Subcutaneous abdominal adipose tissue (tissue), 5 donors: ENCODE results near the gene LDLRAD2.
"Not testable (repeated sequence)": the region's sequence is repeated elsewhere in the genome, so short reads cannot be mapped to it uniquely, and the experiment has no call there.

Source experiments
- H3K27ac ChIP-seq: one replicate; pipeline ENCODE4 v1.7.0; 2013; ENCODE audit warnings: low read depth, mild to moderate bottlenecking, inconsistent platforms, low read length, moderate library complexity
- H3K27me3 ChIP-seq, 5 donors: one replicate each; pipeline ENCODE4 v1.7.0; 2013; ENCODE audit warnings: low read length in 5 of 5, inconsistent platforms in 1 of 5; ENCODE audit not compliant: control insufficient read depth in 5 of 5, insufficient read depth in 4 of 5
- H3K36me3 ChIP-seq, 5 donors: one replicate each; pipeline ENCODE4 v1.7.0; 2013; ENCODE audit warnings: low read length in 5 of 5; ENCODE audit not compliant: control insufficient read depth in 5 of 5, insufficient read depth in 5 of 5
- H3K4me1 ChIP-seq, 5 donors: one replicate each; pipeline ENCODE4 v1.7.0; 2013; ENCODE audit warnings: low read length in 5 of 5, mild to moderate bottlenecking in 3 of 5, moderate library complexity in 1 of 5; ENCODE audit not compliant: control insufficient read depth in 5 of 5, insufficient read depth in 5 of 5
- H3K4me3 ChIP-seq, 5 donors: one replicate each; pipeline ENCODE4 v1.7.0; 2013; ENCODE audit warnings: low read length in 5 of 5, low read depth in 1 of 5
- H3K9ac ChIP-seq, 5 donors: one replicate each; pipeline ENCODE4 v1.7.0; 2013; ENCODE audit warnings: low read length in 5 of 5, mild to moderate bottlenecking in 4 of 5, moderate library complexity in 3 of 5
- H3K9me3 ChIP-seq, 5 donors: one replicate each; pipeline ENCODE4 v1.7.0; 2013; ENCODE audit warnings: low read length in 5 of 5; ENCODE audit not compliant: control insufficient read depth in 5 of 5
- donor health status: healthy.
- donor health status: healthy.
- donor health status: healthy.
- donor health status: healthy.
- donor health status: healthy.

The LDLRAD2 gene

DNA sequence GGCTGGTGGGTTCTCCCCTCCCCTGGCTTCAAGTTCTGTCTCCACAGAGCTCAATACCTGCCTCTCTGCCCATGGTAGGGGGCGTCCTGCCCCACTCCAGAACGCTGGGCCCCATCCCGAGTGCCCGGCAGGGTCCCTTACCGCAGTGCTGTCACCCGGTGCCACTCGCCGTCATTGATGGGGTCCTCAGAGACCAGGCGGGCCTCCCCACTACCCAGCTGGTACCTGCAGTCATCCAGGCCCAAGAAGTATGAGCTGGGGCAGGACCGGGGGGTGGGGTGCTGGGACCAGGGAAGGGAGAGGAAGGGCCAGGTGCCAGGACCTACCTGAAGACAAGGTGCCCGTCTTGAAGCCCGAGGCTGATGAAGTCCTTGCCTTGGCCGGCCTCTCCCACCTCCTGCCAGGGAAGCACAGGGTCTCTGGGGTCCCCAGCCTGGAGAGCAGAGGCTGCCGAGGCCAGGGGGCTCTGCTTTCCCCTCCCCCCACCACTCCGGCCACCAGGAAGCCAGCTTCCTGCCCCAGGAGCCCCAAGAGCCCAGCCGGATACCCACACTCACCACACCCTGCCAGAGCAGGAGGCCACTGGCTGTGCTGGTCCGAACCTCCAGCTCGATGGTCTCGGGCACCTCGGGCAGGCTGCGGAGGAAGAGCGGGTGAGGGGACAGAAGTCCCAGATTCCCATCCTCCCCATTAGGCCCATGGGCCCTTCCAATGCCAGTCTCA, 12.1 kb downstream of the LDLRAD2 start:
- peaks cover 0 to 11% (median 1%) of the 10 kb centered on the region in 5 donors for H3K4me1 ChIP-seq
- no peak overlapping the region for H3K9ac ChIP-seq
- no peak overlapping the region for H3K4me3 ChIP-seq
- H3K27me3 ChIP-seq: no peaks in the 10 kb centered on the region
- H3K27ac ChIP-seq: no peak overlapping the region
- H3K9me3 ChIP-seq: no peaks in the 10 kb centered on the region
- H3K36me3 ChIP-seq: peaks cover 6 to 87% (median 84%) of the 10 kb centered on the region in 5 donors

GRCh38 chr1:21824926-21825325, 12.9 kb downstream of the LDLRAD2 start:
- H3K27me3 ChIP-seq: no peaks in the 10 kb centered on the region
- H3K36me3 ChIP-seq: peaks cover 6 to 95% (median 92%) of the 10 kb centered on the region in 5 donors
- no peaks in the 10 kb centered on the region for H3K9me3 ChIP-seq
- H3K4me1 ChIP-seq: peaks cover 0 to 11% (median 1%) of the 10 kb centered on the region in 5 donors
- no peak overlapping the region for H3K4me3 ChIP-seq
- H3K9ac ChIP-seq: no peak overlapping the region
- no peak overlapping the region for H3K27ac ChIP-seq

DNA sequence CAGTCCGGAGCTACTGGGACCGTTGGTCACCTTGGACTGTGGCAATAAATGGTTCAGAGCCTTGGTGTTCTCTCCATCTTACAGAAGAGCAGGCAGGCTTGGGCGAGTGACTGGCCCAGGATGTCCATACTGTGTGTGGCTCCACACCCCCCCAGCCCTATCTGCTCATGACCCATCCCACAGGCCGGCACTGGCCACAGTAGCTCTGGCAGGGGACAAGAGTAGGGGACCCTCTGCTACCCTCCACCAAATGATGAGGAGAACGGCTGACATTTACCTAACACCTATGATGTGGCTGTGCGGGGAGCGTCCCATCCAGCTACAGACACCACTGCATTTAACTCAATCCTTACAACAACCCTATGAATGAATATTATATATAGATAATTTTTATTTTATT, 13.3 kb downstream of the LDLRAD2 start:
- peaks cover 0 to 11% (median 1%) of the 10 kb centered on the region in 5 donors for H3K4me1 ChIP-seq
- no peaks in the 10 kb centered on the region for H3K9me3 ChIP-seq
- H3K27me3 ChIP-seq: no peaks in the 10 kb centered on the region
- peaks cover 6 to 99% (median 96%) of the 10 kb centered on the region in 5 donors for H3K36me3 ChIP-seq
- H3K9ac ChIP-seq: no peak overlapping the region
- H3K27ac ChIP-seq: no peak overlapping the region
- no peak overlapping the region for H3K4me3 ChIP-seq

GRCh38 chr1:21826694-21827093, 14.6 kb downstream of the LDLRAD2 start:
- not testable (repeated sequence) for H3K27ac ChIP-seq, H3K9me3 ChIP-seq, H3K4me3 ChIP-seq, H3K27me3 ChIP-seq, H3K9ac ChIP-seq
- H3K36me3 ChIP-seq: peaks cover 6 to 97% (median 95%) of the 10 kb centered on the region in 5 donors
- peaks cover 0 to 11% (median 1%) of the 10 kb centered on the region in 5 donors for H3K4me1 ChIP-seq

- Histone ChIP-seq H3K4me1 (peaks cover 0 to 13% (median 6%) of the 10 kb centered on the region in 5 donors), H3K27me3 (no peaks in the 10 kb centered on the region), H3K9me3 (no peaks in the 10 kb centered on the region), H3K9ac (no peak overlapping the region), H3K36me3 (peaks cover 6 to 97% (median 95%) of the 10 kb centered on the region in 5 donors), H3K27ac (no peak overlapping the region), H3K4me3 (no peak overlapping the region)
Observed at GRCh38 chr1:21827141-21827679, 15.1 kb downstream of the LDLRAD2 start.

GRCh38 chr1:21828075-21828474, 16.0 kb downstream of the LDLRAD2 start:
- Histone ChIP-seq H3K9ac (no peak overlapping the region), H3K36me3 (peaks cover 6 to 97% (median 95%) of the 10 kb centered on the region in 5 donors), H3K27me3 (no peaks in the 10 kb centered on the region)

DNA sequence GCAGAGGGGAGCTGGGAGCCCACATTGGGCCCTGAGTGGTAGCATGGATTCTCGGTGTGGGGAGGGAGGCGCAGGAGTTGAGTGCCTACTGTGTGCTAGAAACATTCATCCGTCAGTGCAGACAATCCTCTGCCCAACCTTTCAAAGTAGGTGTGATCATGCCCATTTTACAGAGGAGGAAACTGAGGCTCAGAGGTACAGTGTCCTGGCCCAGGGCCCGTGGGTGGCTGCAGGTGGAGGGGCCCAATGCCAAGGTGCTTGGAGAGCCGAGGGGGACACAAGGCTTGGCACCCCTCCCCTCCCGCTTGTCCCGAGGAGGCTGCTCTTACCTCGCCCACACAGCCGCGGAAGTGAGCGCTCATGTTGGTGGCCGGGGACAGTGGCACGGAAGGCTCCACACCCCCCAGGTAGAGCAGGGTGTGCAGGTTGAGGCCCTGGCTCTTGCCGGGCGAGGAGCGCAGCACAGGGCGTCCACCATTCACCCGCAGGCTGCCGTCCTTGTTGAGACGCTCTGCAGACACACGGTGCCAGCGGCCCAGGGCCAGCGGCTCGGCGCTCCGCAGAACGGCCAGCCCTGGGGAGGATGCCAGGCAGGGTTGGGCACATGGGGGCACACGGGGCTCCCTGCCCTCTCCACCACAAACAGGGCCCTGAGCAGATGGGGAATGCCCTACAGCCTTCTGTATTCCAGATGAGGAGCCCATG, 16.6 kb downstream of the LDLRAD2 start:
- peaks cover 0 to 11% (median 8%) of the 10 kb centered on the region in 5 donors for H3K4me1 ChIP-seq
- H3K4me3 ChIP-seq: no peak overlapping the region
- no peaks in the 10 kb centered on the region for H3K9me3 ChIP-seq
- H3K27ac ChIP-seq: no peak overlapping the region
- H3K27me3 ChIP-seq: no peaks in the 10 kb centered on the region
- peaks cover 6 to 97% (median 95%) of the 10 kb centered on the region in 5 donors for H3K36me3 ChIP-seq
- H3K9ac ChIP-seq: no peak overlapping the region

More at GRCh38 chr1:21828075-21828474, 16.0 kb downstream of the LDLRAD2 start:
- no peak overlapping the region for H3K27ac ChIP-seq
- H3K9me3 ChIP-seq: no peaks in the 10 kb centered on the region
- H3K4me3 ChIP-seq: no peak overlapping the region
- peaks cover 0 to 13% (median 8%) of the 10 kb centered on the region in 5 donors for H3K4me1 ChIP-seq

GRCh38 chr1:21829294-21829693, 17.2 kb downstream of the LDLRAD2 start:
- Histone ChIP-seq H3K9ac (no peak overlapping the region), H3K4me1 (peaks cover 0 to 10% (median 8%) of the 10 kb centered on the region in 5 donors), H3K36me3 (peaks cover 9 to 97% (median 95%) of the 10 kb centered on the region in 5 donors), H3K27ac (no peak overlapping the region), H3K27me3 (no peaks in the 10 kb centered on the region), H3K9me3 (no peaks in the 10 kb centered on the region), H3K4me3 (no peak overlapping the region)

DNA sequence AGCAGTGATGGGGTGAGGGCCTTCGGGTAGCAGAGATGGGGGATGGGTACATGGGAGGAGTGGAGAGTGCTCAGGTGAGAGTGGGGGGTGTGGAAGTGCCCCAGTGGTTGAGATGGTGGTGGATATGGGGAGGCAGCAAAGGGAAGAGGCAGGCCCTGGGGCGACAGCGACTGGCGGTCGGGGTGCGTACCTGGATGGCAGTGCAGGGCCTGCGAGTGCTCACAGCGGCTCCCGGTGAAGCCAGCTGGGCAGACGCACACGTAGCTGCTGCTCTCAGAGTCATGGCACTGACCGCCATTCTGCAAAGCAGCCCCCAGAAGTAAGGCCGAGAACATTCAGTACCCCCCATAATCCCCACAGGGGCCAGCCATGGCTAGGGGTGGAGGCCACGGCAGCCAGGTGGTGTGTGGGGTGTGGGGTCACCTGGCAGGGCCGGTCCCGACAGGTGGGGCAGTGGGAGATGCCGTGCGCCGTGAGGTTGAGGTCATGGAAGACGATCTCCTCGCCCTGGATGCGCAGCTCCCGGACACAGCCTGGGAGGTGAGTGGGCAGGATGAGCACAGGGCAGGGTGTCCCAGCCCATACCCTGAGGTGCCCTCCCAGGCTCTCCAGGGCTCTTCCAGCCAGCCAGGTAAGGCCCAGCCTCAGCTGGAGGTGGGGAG, 18.9 kb downstream of the LDLRAD2 start:
- Histone ChIP-seq H3K36me3 (peaks cover 6 to 98% (median 97%) of the 10 kb centered on the region in 5 donors), H3K4me3 (no peak overlapping the region), H3K9ac (no peak overlapping the region), H3K9me3 (peaks cover 0 to 5% (median 0%) of the 10 kb centered on the region in 5 donors), H3K27ac (no peak overlapping the region), H3K27me3 (no peaks in the 10 kb centered on the region), H3K4me1 (peaks cover 0 to 8% (median 0%) of the 10 kb centered on the region in 5 donors)
